HG02981 (cell line): ENCODE results near the gene USP19.

Experiments
- ATAC-seq: cut with Tn5 transposase; IDR thresholded peaks from one replicate; pipeline ENCODE4 v1.9.1; 2021; ENCODE audit warnings: mild to moderate bottlenecking, moderate library complexity; ENCODE audit not compliant: unreplicated experiment

The USP19 gene

GRCh38 chr3:49120438-49121131 is at the start of gene USP19:
TSS of gene USP19 (minus strand) at chr3:49120823. CDS start at chr3:49119145, 1,678 bp downstream.
- peak; percentile 84 for ATAC-seq

GRCh38 chr3:49166752-49167556 is 46.3 kb upstream of the USP19 start:
- no peak for ATAC-seq

- ATAC-seq = no peak
These were observed 45.4 kb upstream of the USP19 start, which contains the start of gene CCDC71 for GRCh38 chr3:49165771-49166751. TSS of gene CCDC71 (minus strand) at chr3:49166331. CDS start at chr3:49164208, 2,123 bp downstream.

GRCh38 chr3:49164983-49165720 is 44.5 kb upstream of the USP19 start:
- ATAC-seq = no peak

- no peak for ATAC-seq
These were observed 43.0 kb upstream of the USP19 start for GRCh38 chr3:49163609-49164008.

GRCh38 chr3:49162751-49163419 is 42.3 kb upstream of the USP19 start:
- ATAC-seq = no peak

- ATAC-seq = no peak
These were observed 41.3 kb upstream of the USP19 start for GRCh38 chr3:49161808-49162530.

GRCh38 chr3:49161197-49161596 is 40.6 kb upstream of the USP19 start:
- no peak for ATAC-seq

GRCh38 chr3:49158792-49159191 is 38.2 kb upstream of the USP19 start:
- no peak for ATAC-seq

GRCh38 chr3:49158103-49158709 is 37.6 kb upstream of the USP19 start:
- ATAC-seq = no peak

- ATAC-seq = no peak
These were observed 36.7 kb upstream of the USP19 start for GRCh38 chr3:49157289-49157688.

GRCh38 chr3:49153349-49153912 is 32.8 kb upstream of the USP19 start:
- ATAC-seq = no peak

GRCh38 chr3:49151610-49152009 is 31.0 kb upstream of the USP19 start:
- no peak for ATAC-seq

GRCh38 chr3:49148159-49148558 is 27.5 kb upstream of the USP19 start:
- ATAC-seq = no peak

GRCh38 chr3:49140080-49140479 is 19.5 kb upstream of the USP19 start:
- ATAC-seq = no peak

- ATAC-seq = no peak
These were observed 14.9 kb upstream of the USP19 start for GRCh38 chr3:49135499-49135898.

- ATAC-seq = no peak
These were observed 14.0 kb upstream of the USP19 start for GRCh38 chr3:49134471-49135265.
